ENCODE measurements around the gene RGL2. TPM values are rescaled to one million over a fixed set of nuclear protein-coding genes. Genes with fewer than 3 reads are reported as not detected.

RGL2 gene
- total RNA-seq, 5 donors from 2014 or later (not counting 1 experiment from before 2014, with no cell fraction given), result 55.9 to 72.0 (median 66.0) TPM

GRCh38 chr6:33292996-33293682 is 5.6 kb downstream of the RGL2 start:
- ATAC-seq (replicated peaks in 1 of 4) (no peak), DNase-seq (no peak)
- Mint-ChIP-seq H3K27me3 (no peaks in the 10 kb centered on the region), H3K4me1 (peaks cover 44 to 55% (median 48%) of the 10 kb centered on the region in 3 donors), H3K27ac (no peak overlapping the region), H3K4me3 (no peak overlapping the region), H3K9me3 (no peaks in the 10 kb centered on the region), H3K36me3 (peaks cover 33% of the 10 kb centered on the region)
- H3K4me3 ChIP-seq (ENCODE audit: control insufficient read depth in 1 of 2, extremely low read depth in 1 of 2, low read length in 1 of 2), result no peak overlapping the region
- no peaks in the 10 kb centered on the region for H3K27me3 ChIP-seq (replicated peaks in 1 of 2; ENCODE audit: control insufficient read depth in 2 of 2, extremely low read depth in 1 of 2, insufficient read depth in 2 of 2, low read length in 1 of 2)
- peaks cover 15 to 38% of the 10 kb centered on the region in 2 experiments for H3K4me1 ChIP-seq (ENCODE audit: control insufficient read depth in 1 of 2, extremely low read depth in 1 of 2, insufficient read depth in 2 of 2, low read length in 2 of 2)
- H3K9me3 ChIP-seq, result no peaks in the 10 kb centered on the region
- no peak overlapping the region for H3K27ac ChIP-seq (ENCODE audit: low read length)
- WGBS (ENCODE audit: insufficient coverage), result 100% methylated on average over 3 of the region's 16 CpGs
- H3K36me3 ChIP-seq (ENCODE audit: control insufficient read depth in 2 of 2, extremely low read depth in 1 of 2, insufficient read depth in 1 of 2, low read length in 1 of 2), result peaks cover 3 to 61% of the 10 kb centered on the region in 2 donors
- POLR2A ChIA-PET, result no interaction called here
- CTCF ChIA-PET, result no interaction called here

DNA sequence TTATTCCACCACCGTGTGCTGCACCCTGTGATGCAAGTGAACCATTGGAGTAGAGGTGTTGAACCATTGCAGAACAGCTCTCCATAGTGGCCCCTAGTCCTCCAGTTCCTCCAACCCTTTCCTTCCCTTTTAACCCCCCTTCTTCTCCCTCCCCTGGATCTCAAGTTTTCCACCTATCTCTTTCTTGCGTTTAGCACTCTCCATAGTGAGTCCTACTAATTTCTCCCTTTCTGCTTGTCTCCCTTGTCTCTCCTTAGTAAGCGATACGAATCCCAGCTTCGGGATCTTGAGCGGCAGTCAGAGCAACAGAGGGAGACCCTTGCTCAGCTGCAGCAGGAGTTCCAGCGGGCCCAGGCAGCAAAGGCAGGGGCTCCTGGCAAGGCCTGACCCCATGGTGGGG is 8.3 kb downstream of the RGL2 start:
- H3K27ac ChIP-seq (ENCODE audit: low read length), result peak overlapping the region; percentile 65
- ATAC-seq (replicated peaks in 1 of 4), result no peak
- CTCF ChIA-PET, result interaction anchor here in 1 of 2 donors (1.0 kb wide), 1 partner anchor 9 kb away, joined by 3 read pairs; no protein-coding TSS in a partner anchor
- H3K4me3 ChIP-seq (ENCODE audit: control insufficient read depth in 1 of 2, extremely low read depth in 1 of 2, low read length in 1 of 2), result peak overlapping the region in 1 of 2 donors; percentile 97
- H3K36me3 ChIP-seq (ENCODE audit: control insufficient read depth in 2 of 2, extremely low read depth in 1 of 2, insufficient read depth in 1 of 2, low read length in 1 of 2), result peaks cover 8 to 54% of the 10 kb centered on the region in 2 donors
- Mint-ChIP-seq H3K27me3 (no peaks in the 10 kb centered on the region), H3K27ac (peak overlapping the region; percentile 92 to 96), H3K4me3 (peak overlapping the region; percentile 93 to 96 (median 96)), H3K36me3 (peaks cover 39% of the 10 kb centered on the region), H3K9me3 (no peaks in the 10 kb centered on the region), H3K4me1 (peaks cover 44 to 51% (median 47%) of the 10 kb centered on the region in 3 donors)
- WGBS (ENCODE audit: insufficient coverage), result 100% methylated on average over 1 of the region's 7 CpGs
- POLR2A ChIA-PET, result interaction anchor here in 1 of 2 donors (2.8 kb wide), 1 partner anchor 13 kb away, joined by 10 read pairs; the partner anchor contains the start of gene B3GALT4
- H3K9me3 ChIP-seq, result no peaks in the 10 kb centered on the region
- peaks cover 13 to 33% of the 10 kb centered on the region in 2 experiments for H3K4me1 ChIP-seq (ENCODE audit: control insufficient read depth in 1 of 2, extremely low read depth in 1 of 2, insufficient read depth in 2 of 2, low read length in 2 of 2)
- DNase-seq, result no peak
- no peaks in the 10 kb centered on the region for H3K27me3 ChIP-seq (replicated peaks in 1 of 2; ENCODE audit: control insufficient read depth in 2 of 2, extremely low read depth in 1 of 2, insufficient read depth in 2 of 2, low read length in 1 of 2)

DNA sequence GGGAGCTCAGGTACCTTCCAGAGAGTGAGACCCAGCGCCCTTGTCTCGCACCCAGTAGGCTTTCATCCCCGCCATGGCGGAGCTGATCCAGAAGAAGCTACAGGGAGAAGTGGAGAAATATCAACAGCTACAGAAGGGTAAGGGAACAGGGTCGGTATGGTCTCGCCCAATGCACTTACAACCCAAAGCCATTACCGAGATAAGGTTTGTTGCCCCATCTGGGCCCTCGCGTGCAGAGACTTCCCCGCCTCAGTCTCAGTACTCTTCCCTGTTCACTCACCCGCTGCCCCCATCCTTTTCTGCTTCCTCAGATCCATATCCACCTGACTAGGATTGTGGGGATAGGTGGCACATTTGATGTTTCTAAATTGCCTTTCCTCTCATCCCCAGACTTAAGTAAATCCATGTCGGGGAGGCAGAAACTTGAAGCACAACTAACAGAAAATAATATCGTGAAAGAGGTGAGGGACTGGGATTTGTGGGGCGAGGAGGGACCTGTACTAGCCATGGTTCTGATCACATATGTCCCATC is 8.9 kb downstream of the RGL2 start:
- peaks cover 44 to 50% (median 47%) of the 10 kb centered on the region in 3 donors for H3K4me1 Mint-ChIP-seq

DNA sequence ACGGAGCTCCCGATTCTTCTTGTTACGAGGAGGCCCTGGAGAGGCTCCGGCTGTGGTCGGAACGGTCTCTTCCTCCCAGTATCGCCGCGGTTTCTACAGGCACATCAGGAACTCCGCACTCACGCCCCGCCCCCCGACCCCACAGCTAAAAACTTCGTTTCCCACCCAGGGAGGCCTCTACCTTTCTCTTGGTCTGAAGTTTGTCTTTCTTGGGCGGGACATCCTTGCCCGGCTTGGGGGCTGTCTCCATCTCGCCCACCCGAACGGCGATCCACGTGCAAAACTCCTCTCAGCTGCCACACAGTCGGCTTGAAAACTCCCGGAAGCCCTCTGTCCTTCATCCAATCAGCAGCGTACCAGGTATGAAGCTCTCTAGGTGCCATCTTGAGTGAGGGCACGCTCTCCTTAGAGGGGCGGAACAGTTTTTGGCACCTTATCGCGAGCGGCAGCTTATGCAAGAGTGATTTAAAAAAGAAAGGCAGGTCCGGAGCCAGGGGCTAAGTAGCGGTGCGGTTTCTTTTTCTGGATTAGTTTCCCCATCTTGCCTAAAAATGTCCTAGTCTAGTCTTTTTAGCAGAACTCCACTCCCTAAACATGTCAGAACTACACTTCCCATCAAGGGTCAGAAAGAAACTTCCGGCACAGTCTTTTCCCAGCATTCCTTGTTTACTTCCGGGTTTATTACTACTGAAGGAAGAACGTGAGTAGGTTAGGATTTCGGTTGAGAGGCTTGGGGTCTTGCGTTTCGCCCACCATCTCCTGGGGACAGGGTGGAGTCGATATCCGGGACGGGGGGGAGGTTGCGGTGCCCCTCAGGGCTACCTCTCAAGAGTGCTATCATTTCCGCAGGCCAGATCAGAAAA is 9.6 kb downstream of the RGL2 start, which contains the start of the genes PFDN6 and WDR46:
Gene PFDN6 (plus strand): TSS at position 681 of the 863 bp plus-strand sequence. CDS start 256 bp downstream, outside the sequence.
Gene WDR46 (minus strand): TSS at position 319 of the 863 bp plus-strand sequence. CDS start 69 bp downstream, at position 250.
- CTCF ChIA-PET, result interaction anchor here (0.5 to 2.4 kb wide), 13 partner anchors 8 to 434 kb away, joined by 3 to 11 read pairs (median 4); partner anchors contain the start of genes B3GALT4 (in 1 of the 2), RPS18 (in 1 of the 2), VPS52 (in 1 of the 2) and ZBTB22 (in 1 of the 2)
- WGBS (ENCODE audit: insufficient coverage), result 0% methylated on average over 37 of the region's 43 CpGs
- no peaks in the 10 kb centered on the region for H3K9me3 ChIP-seq
- Mint-ChIP-seq H3K4me3 (peak within 1 kb of the TSS; percentile 93 to 96 (median 96)), H3K9me3 (no peaks in the 10 kb centered on the region), H3K27ac (peak within 1 kb of the TSS; percentile 92 to 96), H3K36me3 (peaks cover 42% of the 10 kb centered on the region), H3K4me1 (peaks cover 44 to 50% (median 49%) of the 10 kb centered on the region in 3 donors), H3K27me3 (no peaks in the 10 kb centered on the region)
- DNase-seq (peak; percentile 67 to 90 (median 82)), ATAC-seq (replicated peaks in 1 of 4) (peak; percentile 95 to 96 (median 96))
- H3K27me3 ChIP-seq (replicated peaks in 1 of 2; ENCODE audit: control insufficient read depth in 2 of 2, extremely low read depth in 1 of 2, insufficient read depth in 2 of 2, low read length in 1 of 2), result no peaks in the 10 kb centered on the region
- peak within 1 kb of the TSS; percentile 82 to 97 for H3K4me3 ChIP-seq (ENCODE audit: control insufficient read depth in 1 of 2, extremely low read depth in 1 of 2, low read length in 1 of 2)
- peaks cover 8 to 46% of the 10 kb centered on the region in 2 donors for H3K36me3 ChIP-seq (ENCODE audit: control insufficient read depth in 2 of 2, extremely low read depth in 1 of 2, insufficient read depth in 1 of 2, low read length in 1 of 2)
- H3K27ac ChIP-seq (ENCODE audit: low read length), result peak within 1 kb of the TSS; percentile 65
- POLR2A ChIA-PET, result interaction anchor here (0.5 to 2.8 kb wide), 8 partner anchors 8 to 57 kb away, joined by 3 to 10 read pairs (median 4); partner anchors contain the start of genes B3GALT4 (in 2 of the 2), RPS18 (in 1 of the 2) and VPS52 (in 1 of the 2)
- peaks cover 13 to 33% of the 10 kb centered on the region in 2 experiments for H3K4me1 ChIP-seq (ENCODE audit: control insufficient read depth in 1 of 2, extremely low read depth in 1 of 2, insufficient read depth in 2 of 2, low read length in 2 of 2)

More for the DNA sequence above, 8.9 kb downstream of the RGL2 start:
- peak in 1 of 4 experiments; percentile 25 for ATAC-seq (replicated peaks in 1 of 4)
- Histone ChIP-seq H3K27ac (ENCODE audit: low read length) (peak overlapping the region; percentile 65), H3K4me3 (ENCODE audit: control insufficient read depth in 1 of 2, extremely low read depth in 1 of 2, low read length in 1 of 2) (peak overlapping the region; percentile 82 to 97), H3K36me3 (ENCODE audit: control insufficient read depth in 2 of 2, extremely low read depth in 1 of 2, insufficient read depth in 1 of 2, low read length in 1 of 2) (peaks cover 8 to 52% of the 10 kb centered on the region in 2 donors), H3K27me3 (replicated peaks in 1 of 2; ENCODE audit: control insufficient read depth in 2 of 2, extremely low read depth in 1 of 2, insufficient read depth in 2 of 2, low read length in 1 of 2) (no peaks in the 10 kb centered on the region), H3K9me3 (no peaks in the 10 kb centered on the region), H3K4me1 (ENCODE audit: control insufficient read depth in 1 of 2, extremely low read depth in 1 of 2, insufficient read depth in 2 of 2, low read length in 2 of 2) (peaks cover 13 to 33% of the 10 kb centered on the region in 2 experiments)
- peak overlapping the region; percentile 93 to 96 (median 96) for H3K4me3 Mint-ChIP-seq
- CTCF ChIA-PET, result interaction anchor here (0.5 to 2.4 kb wide), 9 partner anchors 9 to 435 kb away, joined by 4 to 11 read pairs (median 6); partner anchors contain the start of genes ZBTB22 (in 2 of the 2), B3GALT4 (in 1 of the 2), RPS18 (in 1 of the 2) and VPS52 (in 1 of the 2)
- H3K27ac Mint-ChIP-seq, result peak overlapping the region; percentile 92 to 96
- POLR2A ChIA-PET, result interaction anchor here (0.5 to 2.8 kb wide), 5 partner anchors 12 to 56 kb away, joined by 3 to 10 read pairs (median 3); partner anchors contain the start of gene B3GALT4 (in 2 of the 2)
- H3K27me3 Mint-ChIP-seq, result no peaks in the 10 kb centered on the region
- no peaks in the 10 kb centered on the region for H3K9me3 Mint-ChIP-seq
- peaks cover 39% of the 10 kb centered on the region for H3K36me3 Mint-ChIP-seq
- 0% methylated on average over 4 of the region's 14 CpGs for WGBS (ENCODE audit: insufficient coverage)
- no peak for DNase-seq

GRCh38 chr6:33288141-33288920 is 10.4 kb downstream of the RGL2 start:
- no peaks in the 10 kb centered on the region for H3K9me3 ChIP-seq
- peak in 1 of 4 experiments; percentile 2 for ATAC-seq (replicated peaks in 1 of 4)
- DNase-seq, result no peak
- peaks cover 44 to 50% (median 49%) of the 10 kb centered on the region in 3 donors for H3K4me1 Mint-ChIP-seq
- peak overlapping the region; percentile 82 to 97 for H3K4me3 ChIP-seq (ENCODE audit: control insufficient read depth in 1 of 2, extremely low read depth in 1 of 2, low read length in 1 of 2)
- H3K27ac Mint-ChIP-seq, result peak overlapping the region; percentile 92 to 96
- peak overlapping the region; percentile 93 to 96 (median 96) for H3K4me3 Mint-ChIP-seq
- peaks cover 39% of the 10 kb centered on the region for H3K36me3 Mint-ChIP-seq
- POLR2A ChIA-PET, result interaction anchor here (0.8 to 2.8 kb wide), 5 partner anchors 9 to 17 kb away, joined by 3 to 10 read pairs (median 6); partner anchors contain the start of genes B3GALT4 (in 2 of the 2), RPS18 (in 1 of the 2) and VPS52 (in 1 of the 2)
- peaks cover 13 to 33% of the 10 kb centered on the region in 2 experiments for H3K4me1 ChIP-seq (ENCODE audit: control insufficient read depth in 1 of 2, extremely low read depth in 1 of 2, insufficient read depth in 2 of 2, low read length in 2 of 2)
- no peaks in the 10 kb centered on the region for H3K27me3 ChIP-seq (replicated peaks in 1 of 2; ENCODE audit: control insufficient read depth in 2 of 2, extremely low read depth in 1 of 2, insufficient read depth in 2 of 2, low read length in 1 of 2)
- 2% methylated on average over 9 of the region's 21 CpGs for WGBS (ENCODE audit: insufficient coverage)
- no peak overlapping the region for H3K27ac ChIP-seq (ENCODE audit: low read length)
- CTCF ChIA-PET, result interaction anchor here (0.5 to 2.4 kb wide), 11 partner anchors 9 to 84 kb away, joined by 3 to 11 read pairs (median 4); partner anchors contain the start of genes B3GALT4 (in 1 of the 2), HSD17B8 (in 1 of the 2), RPS18 (in 1 of the 2) and VPS52 (in 1 of the 2)
- H3K36me3 ChIP-seq (ENCODE audit: control insufficient read depth in 2 of 2, extremely low read depth in 1 of 2, insufficient read depth in 1 of 2, low read length in 1 of 2), result peaks cover 8 to 42% of the 10 kb centered on the region in 2 donors
- no peaks in the 10 kb centered on the region for H3K27me3 Mint-ChIP-seq
- no peaks in the 10 kb centered on the region for H3K9me3 Mint-ChIP-seq

Measured in T-cell (primary cell).